ENCODE results near the gene SLC12A9. TPM values are rescaled to one million over a fixed set of nuclear protein-coding genes. Genes with fewer than 3 reads are reported as not detected.

The SLC12A9 gene
- total RNA-seq, 1 donor from 2014 or later, result 39.1 TPM

GRCh38 chr7:100893318-100893895 is 40.9 kb downstream of the SLC12A9 start:
- H3K4me3 Mint-ChIP-seq, result peak overlapping the region; percentile 62
- no peaks in the 10 kb centered on the region for H3K36me3 Mint-ChIP-seq
- no peak for DNase-seq (ENCODE audit: low spot score in 2 of 2, unreplicated experiment in 2 of 2)
- peaks cover 37% of the 10 kb centered on the region for H3K4me1 Mint-ChIP-seq
- H3K27me3 Mint-ChIP-seq (ENCODE audit: low read depth), result peaks cover 19% of the 10 kb centered on the region
- no peak overlapping the region for H3K27ac Mint-ChIP-seq
- no peaks in the 10 kb centered on the region for H3K9me3 Mint-ChIP-seq
- TF ChIP-seq, protein P1, sequence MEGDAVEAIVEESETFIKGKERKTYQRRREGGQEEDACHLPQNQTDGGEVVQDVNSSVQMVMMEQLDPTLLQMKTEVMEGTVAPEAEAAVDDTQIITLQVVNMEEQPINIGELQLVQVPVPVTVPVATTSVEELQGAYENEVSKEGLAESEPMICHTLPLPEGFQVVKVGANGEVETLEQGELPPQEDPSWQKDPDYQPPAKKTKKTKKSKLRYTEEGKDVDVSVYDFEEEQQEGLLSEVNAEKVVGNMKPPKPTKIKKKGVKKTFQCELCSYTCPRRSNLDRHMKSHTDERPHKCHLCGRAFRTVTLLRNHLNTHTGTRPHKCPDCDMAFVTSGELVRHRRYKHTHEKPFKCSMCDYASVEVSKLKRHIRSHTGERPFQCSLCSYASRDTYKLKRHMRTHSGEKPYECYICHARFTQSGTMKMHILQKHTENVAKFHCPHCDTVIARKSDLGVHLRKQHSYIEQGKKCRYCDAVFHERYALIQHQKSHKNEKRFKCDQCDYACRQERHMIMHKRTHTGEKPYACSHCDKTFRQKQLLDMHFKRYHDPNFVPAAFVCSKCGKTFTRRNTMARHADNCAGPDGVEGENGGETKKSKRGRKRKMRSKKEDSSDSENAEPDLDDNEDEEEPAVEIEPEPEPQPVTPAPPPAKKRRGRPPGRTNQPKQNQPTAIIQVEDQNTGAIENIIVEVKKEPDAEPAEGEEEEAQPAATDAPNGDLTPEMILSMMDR (IDR thresholded peaks at IDR 0.05; ENCODE audit: unreplicated experiment), result no peak

GRCh38 chr7:100893910-100894721 is 41.6 kb downstream of the SLC12A9 start:
- peaks cover 34% of the 10 kb centered on the region for H3K4me1 Mint-ChIP-seq
- no peak for DNase-seq (ENCODE audit: low spot score in 2 of 2, unreplicated experiment in 2 of 2)
- H3K27ac Mint-ChIP-seq, result peak overlapping the region; percentile 75
- no peaks in the 10 kb centered on the region for H3K9me3 Mint-ChIP-seq
- peaks cover 19% of the 10 kb centered on the region for H3K27me3 Mint-ChIP-seq (ENCODE audit: low read depth)
- no peaks in the 10 kb centered on the region for H3K36me3 Mint-ChIP-seq
- peak overlapping the region; percentile 62 for H3K4me3 Mint-ChIP-seq
- TF ChIP-seq, protein P1 (IDR thresholded peaks at IDR 0.05; ENCODE audit: unreplicated experiment), result no peak

DNA sequence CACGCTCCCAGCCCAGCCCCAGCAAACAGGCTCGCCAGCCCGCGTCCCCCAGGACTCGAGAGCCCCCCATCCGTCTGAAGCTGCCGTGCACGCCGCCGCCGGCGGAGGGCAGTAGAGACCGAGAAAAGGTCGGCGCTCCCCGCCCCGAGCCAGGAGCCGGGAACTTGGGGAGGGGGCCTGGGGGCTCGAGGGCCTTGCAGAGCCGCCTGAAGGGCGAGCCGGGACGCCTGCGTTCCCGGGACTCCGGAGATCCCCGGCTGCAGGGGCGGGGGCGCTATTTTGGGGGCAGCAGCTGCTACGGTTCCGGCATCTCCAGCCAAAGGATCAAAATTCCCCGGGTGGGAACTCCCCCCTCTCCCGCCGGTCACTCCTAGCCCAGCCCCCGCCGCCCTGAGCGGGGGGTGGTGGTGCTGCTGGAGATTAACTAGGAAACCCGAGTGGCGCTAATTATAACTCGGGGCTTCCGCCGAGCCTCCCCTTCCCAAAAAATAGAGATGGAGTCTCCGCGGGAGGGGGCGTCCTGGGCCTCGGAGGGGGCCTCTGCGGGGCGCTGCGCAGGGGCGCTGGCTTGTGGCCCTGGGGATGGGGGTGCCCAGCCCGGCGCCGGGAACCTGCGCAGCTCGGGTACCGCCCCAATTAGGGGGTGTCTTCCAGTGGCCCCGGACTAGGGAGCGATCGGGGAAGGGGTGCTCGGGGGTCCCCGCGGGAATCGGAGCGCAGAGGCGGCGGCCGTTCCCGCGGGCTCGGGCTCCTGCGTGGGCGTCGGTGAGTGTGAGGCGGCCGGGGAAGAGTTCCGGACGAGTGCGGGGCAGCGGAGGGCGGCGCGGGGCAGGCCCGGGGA is 42.6 kb downstream of the SLC12A9 start:
- DNase-seq (ENCODE audit: low spot score in 2 of 2, unreplicated experiment in 2 of 2), result peak; percentile 63 to 92
- peaks cover 21% of the 10 kb centered on the region for H3K27me3 Mint-ChIP-seq (ENCODE audit: low read depth)
- H3K9me3 Mint-ChIP-seq, result no peaks in the 10 kb centered on the region
- TF ChIP-seq, protein P1 (IDR thresholded peaks at IDR 0.05; ENCODE audit: unreplicated experiment), result peak; percentile 92
- H3K4me1 Mint-ChIP-seq, result peaks cover 33% of the 10 kb centered on the region
- no peaks in the 10 kb centered on the region for H3K36me3 Mint-ChIP-seq
- no peak overlapping the region for H3K27ac Mint-ChIP-seq
- H3K4me3 Mint-ChIP-seq, result peak overlapping the region; percentile 66

- TF ChIP-seq, protein P1 (IDR thresholded peaks at IDR 0.05; ENCODE audit: unreplicated experiment), result no peak
- Mint-ChIP-seq H3K9me3 (no peaks in the 10 kb centered on the region), H3K27me3 (ENCODE audit: low read depth) (peaks cover 22% of the 10 kb centered on the region), H3K4me3 (peak within 1 kb of the TSS; percentile 75), H3K4me1 (peaks cover 28% of the 10 kb centered on the region), H3K27ac (peak within 1 kb of the TSS; percentile 68), H3K36me3 (no peaks in the 10 kb centered on the region)
- DNase-seq (ENCODE audit: low spot score in 2 of 2, unreplicated experiment in 2 of 2), result no peak
Observed at GRCh38 chr7:100895701-100895955, 43.1 kb downstream of the SLC12A9 start, which contains the start of gene ACHE. ACHE (minus strand) TSS chr7:100895888; CDS start chr7:100894232, 1,656 bp downstream.

GRCh38 chr7:100895956-100896731 is 43.6 kb downstream of the SLC12A9 start:
- Mint-ChIP-seq H3K4me3 (peak overlapping the region; percentile 75), H3K27me3 (ENCODE audit: low read depth) (peaks cover 22% of the 10 kb centered on the region), H3K36me3 (no peaks in the 10 kb centered on the region), H3K27ac (peak overlapping the region; percentile 68), H3K9me3 (no peaks in the 10 kb centered on the region), H3K4me1 (peaks cover 25% of the 10 kb centered on the region)
- no peak for DNase-seq (ENCODE audit: low spot score in 2 of 2, unreplicated experiment in 2 of 2)
- TF ChIP-seq, protein P1 (IDR thresholded peaks at IDR 0.05; ENCODE audit: unreplicated experiment), result no peak

Measured in mesothelial cell of epicardium (in vitro differentiated cells).